CD4-positive, CD25-positive, alpha-beta regulatory T cell (primary cell): ENCODE results near the gene HTR6. TPM values are rescaled to one million over a fixed set of nuclear protein-coding genes. Genes with fewer than 3 reads are reported as not detected.
"Not testable (repeated sequence)": the region's sequence is repeated elsewhere in the genome, so short reads cannot be mapped to it uniquely, and the experiment has no call there.

Experiments
- ATAC-seq, 2 donors: fragments of 150-1000 bp; cut with Tn5 transposase; one replicate each; pipeline ENCODE4 v1.10.0; 2021; ENCODE audit warnings: low read depth in 2 of 2, moderate number of reproducible peaks in 2 of 2, moderate library complexity in 1 of 2
- DNase-seq, 3 donors: peaks; one replicate each; pipeline versions ENCODE4 v3.0.0 to v3.0.0-alpha.2; 2012 to 2022; ENCODE audit warnings: mixed read lengths in 1 of 3
- H3K27ac ChIP-seq: one replicate; pipeline ENCODE4 v1.7.0; 2013; ENCODE audit warnings: mild to moderate bottlenecking, low read length; ENCODE audit not compliant: insufficient read depth, poor library complexity, severe bottlenecking
- H3K27me3 ChIP-seq: one replicate; pipeline ENCODE4 v1.7.0; 2013; ENCODE audit warnings: low read length; ENCODE audit not compliant: control insufficient read depth, insufficient read depth
- H3K36me3 ChIP-seq: one replicate; pipeline ENCODE4 v1.7.0; 2013; ENCODE audit warnings: mild to moderate bottlenecking, low read length, moderate library complexity; ENCODE audit not compliant: control insufficient read depth, insufficient read depth
- H3K4me1 ChIP-seq: 2 replicates; pipeline ENCODE4 v1.7.0; 2013; ENCODE audit warnings: mild to moderate bottlenecking, low read length; ENCODE audit not compliant: insufficient read depth, control insufficient read depth, poor library complexity, severe bottlenecking
- H3K4me3 ChIP-seq: one replicate; pipeline ENCODE4 v1.7.0; 2013; ENCODE audit warnings: low read depth, mild to moderate bottlenecking, low read length, moderate library complexity
- H3K9me3 ChIP-seq, 2 experiments: 1 replicate in 1 of 2; 2 replicates in 1 of 2; pipeline ENCODE4 v1.7.0; 2013; ENCODE audit warnings: low read length in 2 of 2, mild to moderate bottlenecking in 1 of 2, moderate library complexity in 1 of 2; ENCODE audit not compliant: control insufficient read depth in 2 of 2
- H3K27ac Mint-ChIP-seq, 3 donors: one replicate each; pipeline ENCODE4 v1.8.0; 2020 to 2022; ENCODE audit warnings: mild to moderate bottlenecking in 3 of 3, mixed read lengths in 3 of 3, moderate library complexity in 2 of 3
- H3K27me3 Mint-ChIP-seq: one replicate; pipeline ENCODE4 v1.8.0; 2022; ENCODE audit warnings: mild to moderate bottlenecking, mixed read lengths
- H3K36me3 Mint-ChIP-seq: one replicate; pipeline ENCODE4 v1.8.0; 2020; ENCODE audit warnings: mixed read lengths
- H3K4me1 Mint-ChIP-seq, 4 donors: one replicate each; pipeline ENCODE4 v1.8.0; 2020 to 2022; ENCODE audit warnings: mixed read lengths in 4 of 4, mild to moderate bottlenecking in 1 of 4
- H3K4me3 Mint-ChIP-seq, 4 donors: one replicate each; pipeline ENCODE4 v1.8.0; 2020 to 2022; ENCODE audit warnings: mild to moderate bottlenecking in 4 of 4, mixed read lengths in 4 of 4, moderate library complexity in 3 of 4
- H3K9me3 Mint-ChIP-seq, 7 donors: one replicate each; pipeline ENCODE4 v1.8.0; 2020 to 2022; ENCODE audit warnings: mixed read lengths in 7 of 7, mild to moderate bottlenecking in 3 of 7, moderate library complexity in 2 of 7
- polyA plus RNA-seq, 4 donors: library from polyadenylated mRNA; unstranded; fragments of 300-500 nt; fragmentation: Illumina TruSeq; gene quantifications; one replicate each; pipeline ENCODE4 v1.2.3, GENCODE V29; 2021
- total RNA-seq: library from RNA; stranded (reverse); gene quantifications from one replicate; pipeline ENCODE4 v1.2.3, GENCODE V29; 2022

Gene HTR6
- total and polyA plus RNA-seq, 5 donors from 2014 or later, result 0.15 to 0.31 (median 0.19) TPM; not detected in 2

DNA sequence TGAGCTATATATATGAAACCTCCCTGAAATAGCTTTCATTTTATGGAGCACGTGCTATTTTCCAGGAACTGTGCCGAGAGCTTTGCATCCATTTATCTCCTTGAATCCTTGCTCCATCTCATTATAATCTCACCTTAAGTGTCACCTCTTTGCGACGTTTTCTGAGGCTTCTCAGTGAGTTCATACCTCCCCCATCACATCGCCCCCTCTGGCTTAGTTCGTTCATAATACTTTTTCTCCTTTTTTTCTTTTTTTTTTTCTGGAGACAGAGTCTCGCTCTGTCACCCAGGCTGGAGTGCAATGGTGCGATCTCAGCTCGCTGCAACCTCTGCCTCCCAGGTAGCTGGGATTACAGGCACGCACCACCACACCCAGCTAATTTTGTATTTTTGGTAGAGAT lies 25.4 kb upstream of the HTR6 start:
- not testable (repeated sequence) for DNase-seq, H3K4me1 ChIP-seq, H3K9me3 Mint-ChIP-seq, H3K9me3 ChIP-seq, H3K4me3 ChIP-seq, H3K27ac Mint-ChIP-seq, H3K4me1 Mint-ChIP-seq, ATAC-seq, H3K27ac ChIP-seq, H3K4me3 Mint-ChIP-seq, H3K36me3 Mint-ChIP-seq, H3K36me3 ChIP-seq
- H3K27me3 Mint-ChIP-seq, result peaks cover 33% of the 10 kb centered on the region
- H3K27me3 ChIP-seq, result peaks cover 12% of the 10 kb centered on the region

DNA sequence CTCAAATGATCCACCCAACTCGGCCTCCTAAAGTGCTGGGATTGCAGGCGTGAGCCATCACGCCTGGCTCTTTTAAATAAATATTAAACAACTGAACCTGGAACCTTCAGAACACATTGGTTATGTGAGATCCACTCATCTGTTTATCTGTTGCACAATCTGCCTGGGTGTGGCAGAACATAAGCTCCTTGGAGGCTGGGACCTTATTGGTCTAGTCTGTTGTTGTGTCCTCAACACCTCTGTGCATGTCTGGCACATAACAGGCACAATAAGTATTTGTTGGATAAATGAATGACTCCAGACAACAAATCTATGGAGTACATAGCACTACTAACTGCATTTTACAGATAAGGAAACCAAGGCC lies 24.7 kb upstream of the HTR6 start:
- H3K4me3 Mint-ChIP-seq, result peak overlapping the region in 1 of 4 donors; percentile 27
- no peaks in the 10 kb centered on the region for H3K36me3 ChIP-seq
- no peak overlapping the region for H3K27ac Mint-ChIP-seq
- no peak for DNase-seq
- no peaks in the 10 kb centered on the region for H3K9me3 ChIP-seq
- peaks cover 39% of the 10 kb centered on the region for H3K27me3 Mint-ChIP-seq
- peaks cover 12% of the 10 kb centered on the region for H3K27me3 ChIP-seq
- H3K36me3 Mint-ChIP-seq, result no peaks in the 10 kb centered on the region
- H3K4me1 Mint-ChIP-seq, result peaks cover 0 to 8% (median 3%) of the 10 kb centered on the region in 4 donors
- ATAC-seq, result no peak
- no peak overlapping the region for H3K4me3 ChIP-seq
- peaks cover 7% of the 10 kb centered on the region for H3K4me1 ChIP-seq
- no peak overlapping the region for H3K27ac ChIP-seq
- H3K9me3 Mint-ChIP-seq, result no peaks in the 10 kb centered on the region

DNA sequence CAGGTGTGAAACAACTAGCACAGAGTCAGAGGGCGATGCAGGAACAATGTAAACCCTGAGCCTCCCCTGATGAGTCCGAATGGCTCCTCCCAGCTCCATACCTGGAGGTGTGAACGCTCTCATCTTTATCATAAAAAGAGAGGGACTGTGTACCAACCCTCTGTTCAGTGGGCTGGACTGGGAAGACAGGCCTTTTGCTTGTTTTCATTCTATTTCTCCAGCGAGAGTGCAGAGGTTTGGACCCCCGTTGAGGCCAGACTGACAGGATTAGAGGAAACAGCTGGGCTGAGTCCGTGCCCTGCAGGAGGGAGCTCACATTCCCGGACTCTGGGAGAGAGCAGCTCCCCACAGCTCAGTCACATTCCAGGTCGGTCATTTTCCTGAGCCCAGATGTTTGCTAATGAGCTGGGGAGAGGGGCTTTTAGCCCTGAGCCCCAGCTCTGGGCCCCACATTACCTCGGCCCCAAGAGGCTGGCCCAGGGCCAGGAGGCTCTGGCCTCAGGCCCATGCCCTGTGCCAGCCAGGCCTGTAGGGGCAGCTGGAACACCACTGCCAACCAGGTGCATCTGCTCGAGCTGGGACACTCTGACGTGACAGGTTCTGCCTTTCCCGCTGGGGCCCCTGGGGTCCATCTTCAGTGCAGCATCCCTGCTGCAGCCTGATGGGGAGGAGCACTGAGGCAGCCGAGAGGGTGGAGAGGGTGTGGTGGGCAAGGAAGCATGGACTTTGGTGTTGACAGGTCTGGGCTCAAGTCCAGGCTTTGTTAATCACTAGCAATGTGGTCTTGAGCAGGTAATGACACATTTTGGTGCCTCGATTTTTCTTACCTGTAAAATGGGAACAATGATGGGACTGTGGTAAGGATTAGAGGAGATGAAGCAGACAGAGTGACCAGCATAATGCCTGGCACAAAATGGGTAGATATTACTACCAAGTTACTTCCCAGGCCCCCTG lies 24.0 kb upstream of the HTR6 start:
- peaks cover 42% of the 10 kb centered on the region for H3K27me3 Mint-ChIP-seq
- Histone ChIP-seq H3K36me3 (no peaks in the 10 kb centered on the region), H3K9me3 (no peaks in the 10 kb centered on the region), H3K4me3 (no peak overlapping the region), H3K27me3 (peaks cover 12% of the 10 kb centered on the region), H3K27ac (no peak overlapping the region), H3K4me1 (peaks cover 10% of the 10 kb centered on the region)
- no peak for ATAC-seq
- H3K36me3 Mint-ChIP-seq, result no peaks in the 10 kb centered on the region
- H3K4me1 Mint-ChIP-seq, result peaks cover 0 to 8% (median 3%) of the 10 kb centered on the region in 4 donors
- DNase-seq, result no peak
- H3K9me3 Mint-ChIP-seq, result no peaks in the 10 kb centered on the region
- no peak overlapping the region for H3K4me3 Mint-ChIP-seq
- H3K27ac Mint-ChIP-seq, result no peak overlapping the region

DNA sequence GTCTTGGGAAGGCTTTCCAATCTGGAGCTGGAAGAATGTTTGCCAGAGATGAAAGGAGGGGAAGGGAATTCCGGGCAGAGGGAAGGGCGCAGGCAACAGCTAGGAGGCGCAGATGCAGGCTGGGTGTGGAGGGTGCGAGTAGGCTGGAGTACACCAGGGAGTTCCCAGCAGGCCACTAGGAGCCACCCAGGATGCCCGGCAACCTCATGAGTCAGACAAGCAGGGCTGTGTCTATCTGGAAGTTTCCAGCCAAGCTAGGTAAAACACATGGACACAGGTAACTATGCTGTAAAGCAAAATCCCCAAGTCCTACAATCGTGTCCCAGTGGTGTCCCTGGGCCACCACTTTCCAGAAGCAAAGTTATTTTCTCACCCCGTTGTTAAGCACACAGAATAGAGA lies 21.6 kb upstream of the HTR6 start:
- Mint-ChIP-seq H3K36me3 (no peaks in the 10 kb centered on the region), H3K27me3 (peaks cover 63% of the 10 kb centered on the region), H3K4me1 (peaks cover 0 to 25% (median 10%) of the 10 kb centered on the region in 4 donors), H3K9me3 (no peaks in the 10 kb centered on the region), H3K27ac (peak overlapping the region in 2 of 3 donors; percentile 51 to 71), H3K4me3 (peak overlapping the region; percentile 62 to 86 (median 76))
- DNase-seq (no peak), ATAC-seq (no peak)
- H3K27ac ChIP-seq, result no peak overlapping the region
- H3K27me3 ChIP-seq, result peaks cover 14% of the 10 kb centered on the region
- H3K36me3 ChIP-seq, result no peaks in the 10 kb centered on the region
- H3K4me1 ChIP-seq, result peaks cover 10% of the 10 kb centered on the region
- no peaks in the 10 kb centered on the region for H3K9me3 ChIP-seq
- no peak overlapping the region for H3K4me3 ChIP-seq

GRCh38 chr1:19643602-19644394 lies 20.9 kb upstream of the HTR6 start, which contains the start of gene NBL1:
Gene NBL1, plus strand, starts transcription at chr1:19644311. Its CDS starts 10,720 bp downstream, at chr1:19655031.
- Histone ChIP-seq H3K4me3 (no peak within 1 kb of the TSS), H3K36me3 (no peaks in the 10 kb centered on the region), H3K27me3 (peaks cover 14% of the 10 kb centered on the region), H3K9me3 (no peaks in the 10 kb centered on the region), H3K27ac (no peak within 1 kb of the TSS), H3K4me1 (peaks cover 10% of the 10 kb centered on the region)
- Mint-ChIP-seq H3K4me1 (peaks cover 0 to 25% (median 10%) of the 10 kb centered on the region in 4 donors), H3K27me3 (peaks cover 59% of the 10 kb centered on the region), H3K4me3 (peak within 1 kb of the TSS; percentile 62 to 93 (median 84)), H3K27ac (peak within 1 kb of the TSS in 2 of 3 donors; percentile 51 to 95), H3K36me3 (no peaks in the 10 kb centered on the region), H3K9me3 (no peaks in the 10 kb centered on the region)
- DNase-seq (peak; percentile 44 to 59 (median 49)), ATAC-seq (peak; percentile 77)

DNA sequence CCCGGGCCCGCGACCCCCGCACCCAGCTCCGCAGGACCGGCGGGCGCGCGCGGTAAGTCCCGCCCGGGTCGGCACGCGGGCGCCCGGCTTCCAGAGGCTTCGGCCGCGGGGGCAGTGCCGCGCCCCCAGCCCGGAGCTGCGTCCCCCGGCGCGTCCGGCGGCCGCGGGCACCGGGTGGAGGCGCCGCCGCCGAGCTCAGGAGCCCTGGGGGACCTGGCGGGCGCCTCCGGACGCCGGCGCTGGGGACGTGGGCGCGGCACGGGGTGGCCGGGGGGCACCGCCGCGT lies 20.3 kb upstream of the HTR6 start:
- peaks cover 10% of the 10 kb centered on the region for H3K4me1 ChIP-seq
- Mint-ChIP-seq H3K4me3 (peak overlapping the region in 1 of 4 donors; percentile 79), H3K27ac (no peak overlapping the region), H3K4me1 (peaks cover 0 to 25% (median 10%) of the 10 kb centered on the region in 4 donors), H3K27me3 (peaks cover 56% of the 10 kb centered on the region), H3K9me3 (no peaks in the 10 kb centered on the region), H3K36me3 (no peaks in the 10 kb centered on the region)
- H3K27me3 ChIP-seq, result peaks cover 14% of the 10 kb centered on the region
- no peaks in the 10 kb centered on the region for H3K36me3 ChIP-seq
- H3K27ac ChIP-seq, result no peak overlapping the region
- ATAC-seq (peak in 1 of 2 donors; percentile 6), DNase-seq (no peak)
- no peaks in the 10 kb centered on the region for H3K9me3 ChIP-seq
- no peak overlapping the region for H3K4me3 ChIP-seq

DNA sequence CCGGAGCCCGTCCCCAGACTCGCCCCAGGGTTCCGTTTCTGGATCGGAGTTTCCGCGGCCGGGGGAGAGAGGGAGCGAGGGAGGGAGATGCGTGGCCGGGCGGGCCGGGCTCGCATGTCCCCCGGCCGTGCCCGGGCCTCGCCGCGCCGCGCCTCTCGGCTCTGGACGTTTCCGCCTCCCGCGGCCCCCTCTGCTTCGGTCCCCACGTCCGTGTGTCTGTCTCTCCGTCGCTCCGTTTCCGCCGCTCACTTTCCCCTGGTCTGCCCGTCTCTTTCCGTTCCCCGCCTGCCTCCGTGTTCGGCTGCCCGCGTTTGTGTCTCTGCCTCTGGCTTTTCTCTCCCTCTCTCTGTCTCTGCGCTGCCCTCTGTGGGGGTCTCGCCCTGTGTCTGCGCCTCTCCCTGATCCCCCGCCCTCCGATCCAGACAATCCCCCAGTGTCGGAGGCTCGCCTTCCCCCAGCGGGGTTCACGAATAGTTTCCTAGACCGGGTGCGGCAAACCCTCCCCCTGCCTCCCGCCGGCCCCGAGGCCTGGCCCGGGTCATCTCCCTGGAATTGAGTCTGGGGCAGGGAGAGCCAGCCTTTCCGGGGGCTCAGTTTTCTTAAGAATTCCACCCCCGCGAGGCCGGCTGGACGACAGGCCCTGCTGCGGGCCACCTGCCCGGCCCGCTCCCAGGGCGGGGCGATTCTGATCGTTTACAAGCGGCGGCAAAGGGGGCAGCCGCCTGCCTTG lies 19.8 kb upstream of the HTR6 start:
- H3K4me3 Mint-ChIP-seq, result peak overlapping the region; percentile 58 to 93 (median 84)
- H3K9me3 Mint-ChIP-seq, result no peaks in the 10 kb centered on the region
- Histone ChIP-seq H3K36me3 (no peaks in the 10 kb centered on the region), H3K27ac (no peak overlapping the region), H3K4me1 (peaks cover 10% of the 10 kb centered on the region), H3K27me3 (peaks cover 14% of the 10 kb centered on the region), H3K4me3 (no peak overlapping the region), H3K9me3 (no peaks in the 10 kb centered on the region)
- H3K36me3 Mint-ChIP-seq, result no peaks in the 10 kb centered on the region
- ATAC-seq (peak; percentile 44 to 47), DNase-seq (peak in 1 of 3 donors; percentile 57)
- peak overlapping the region in 2 of 3 donors; percentile 32 to 95 for H3K27ac Mint-ChIP-seq
- peaks cover 0 to 25% (median 10%) of the 10 kb centered on the region in 4 donors for H3K4me1 Mint-ChIP-seq
- peaks cover 53% of the 10 kb centered on the region for H3K27me3 Mint-ChIP-seq
